Measurements from ENCODE around the gene NOX3. TPM values are rescaled to one million over a fixed set of nuclear protein-coding genes. Genes with fewer than 3 reads are reported as not detected.

NOX3 gene
- total RNA-seq, 2 experiments from 2014 or later, result not detected

- H3K27me3 Mint-ChIP-seq, result no peaks in the 10 kb centered on the region
- POLR2A ChIA-PET, result no interaction called here
Measured at GRCh38 chr6:155352811-155353210, 102.8 kb downstream of the NOX3 start.

GRCh38 chr6:155352130-155352420, 103.6 kb downstream of the NOX3 start:
- no peaks in the 10 kb centered on the region for H3K4me1 ChIP-seq (ENCODE audit: insufficient read depth, low read length)
- ChIA-PET CTCF (no interaction called here), POLR2A (no interaction called here)
- peaks cover 20% of the 10 kb centered on the region for H3K9me3 Mint-ChIP-seq
- H3K9me3 ChIP-seq (ENCODE audit: control insufficient read depth in 1 of 2, insufficient read depth in 1 of 2, low read length in 2 of 2), result peaks cover 16 to 18% of the 10 kb centered on the region in 2 experiments
- TF ChIP-seq CTCF (IDR thresholded peaks at IDR 0.05), result no peak
- DNase-seq, result no peak
- no peak overlapping the region for H3K27ac Mint-ChIP-seq
- no peak overlapping the region for H3K4me3 Mint-ChIP-seq
- H3K4me1 Mint-ChIP-seq (ENCODE audit: low read depth), result no peaks in the 10 kb centered on the region
- H3K27me3 ChIP-seq (ENCODE audit: control insufficient read depth in 1 of 2, insufficient read depth in 2 of 2, low read length in 2 of 2), result no peaks in the 10 kb centered on the region
- H3K36me3 ChIP-seq (ENCODE audit: insufficient read depth, low read length), result no peaks in the 10 kb centered on the region
- no peaks in the 10 kb centered on the region for H3K27me3 Mint-ChIP-seq
- intact Hi-C loops (cut with DNase I, micrococcal nuclease), result no loop called here
- ATAC-seq (ENCODE audit: poor library complexity), result no peak
- H3K36me3 Mint-ChIP-seq (ENCODE audit: low read depth), result peaks cover 5% of the 10 kb centered on the region
- no peak overlapping the region for H3K4me3 ChIP-seq (ENCODE audit: low read length)
- no peak overlapping the region for H3K27ac ChIP-seq (ENCODE audit: low read depth in 1 of 2, low read length in 2 of 2)

More at GRCh38 chr6:155352811-155353210, 102.8 kb downstream of the NOX3 start:
- Mint-ChIP-seq H3K36me3 (ENCODE audit: low read depth) (peaks cover 5% of the 10 kb centered on the region), H3K9me3 (peaks cover 13% of the 10 kb centered on the region), H3K27ac (no peak overlapping the region), H3K4me1 (ENCODE audit: low read depth) (no peaks in the 10 kb centered on the region), H3K4me3 (no peak overlapping the region)
- no peak overlapping the region for H3K4me3 ChIP-seq (ENCODE audit: low read length)
- no peaks in the 10 kb centered on the region for H3K4me1 ChIP-seq (ENCODE audit: insufficient read depth, low read length)
- DNase-seq (no peak), ATAC-seq (ENCODE audit: poor library complexity) (no peak)
- peaks cover 16 to 18% of the 10 kb centered on the region in 2 experiments for H3K9me3 ChIP-seq (ENCODE audit: control insufficient read depth in 1 of 2, insufficient read depth in 1 of 2, low read length in 2 of 2)
- no peak for TF ChIP-seq CTCF (IDR thresholded peaks at IDR 0.05)
- no peaks in the 10 kb centered on the region for H3K36me3 ChIP-seq (ENCODE audit: insufficient read depth, low read length)
- H3K27ac ChIP-seq (ENCODE audit: low read depth in 1 of 2, low read length in 2 of 2), result no peak overlapping the region
- CTCF ChIA-PET, result no interaction called here
- intact Hi-C loops (cut with DNase I, micrococcal nuclease), result no loop called here
- no peaks in the 10 kb centered on the region for H3K27me3 ChIP-seq (ENCODE audit: control insufficient read depth in 1 of 2, insufficient read depth in 2 of 2, low read length in 2 of 2)

- H3K9me3 ChIP-seq (ENCODE audit: control insufficient read depth in 1 of 2, insufficient read depth in 1 of 2, low read length in 2 of 2), result peaks cover 16 to 18% of the 10 kb centered on the region in 2 experiments
- POLR2A ChIA-PET, result no interaction called here
- H3K36me3 ChIP-seq (ENCODE audit: insufficient read depth, low read length), result no peaks in the 10 kb centered on the region
- TF ChIP-seq CTCF (IDR thresholded peaks at IDR 0.05), result no peak
- CTCF ChIA-PET, result no interaction called here
- H3K27me3 ChIP-seq (ENCODE audit: control insufficient read depth in 1 of 2, insufficient read depth in 2 of 2, low read length in 2 of 2), result no peaks in the 10 kb centered on the region
- H3K27ac Mint-ChIP-seq, result no peak overlapping the region
- peaks cover 25% of the 10 kb centered on the region for H3K9me3 Mint-ChIP-seq
- H3K4me3 Mint-ChIP-seq, result no peak overlapping the region
- H3K4me1 Mint-ChIP-seq (ENCODE audit: low read depth), result no peaks in the 10 kb centered on the region
- H3K36me3 Mint-ChIP-seq (ENCODE audit: low read depth), result peaks cover 5% of the 10 kb centered on the region
- DNase-seq (no peak), ATAC-seq (ENCODE audit: poor library complexity) (no peak)
- H3K27ac ChIP-seq (ENCODE audit: low read depth in 1 of 2, low read length in 2 of 2), result no peak overlapping the region
- intact Hi-C loops (cut with DNase I, micrococcal nuclease), result no loop called here
- H3K4me3 ChIP-seq (ENCODE audit: low read length), result no peak overlapping the region
- no peaks in the 10 kb centered on the region for H3K4me1 ChIP-seq (ENCODE audit: insufficient read depth, low read length)
- no peaks in the 10 kb centered on the region for H3K27me3 Mint-ChIP-seq
Measured at GRCh38 chr6:155351273-155352129, 104.1 kb downstream of the NOX3 start.

Data from CD4-positive, alpha-beta T cell (primary cell).